Neural cell (in vitro differentiated cells): ENCODE data around the gene RNF121.

ENCODE experiments used
- MXI1 ChIP-seq: fragments of 450-650 bp; conservative IDR thresholded peaks from 2 replicates; pipeline ENCODE4 v1.6.1; 2014; ENCODE audit warnings: antibody characterized with exemption, mild to moderate bottlenecking; ENCODE audit not compliant: poor library complexity, severe bottlenecking
- SMC3 ChIP-seq: fragments of 450-650 bp; conservative IDR thresholded peaks from 2 replicates; pipeline ENCODE4 v1.6.1; 2014; ENCODE audit warnings: antibody characterized with exemption, mild to moderate bottlenecking, moderate library complexity; ENCODE audit not compliant: poor library complexity
- TF ChIP-seq, protein P1 (sequence below): fragments of 450-650 bp; IDR thresholded peaks from 2 replicates; pipeline ENCODE4 v1.5.1; 2014; ENCODE audit warnings: antibody characterized with exemption, mild to moderate bottlenecking, moderate library complexity; ENCODE audit not compliant: poor library complexity, severe bottlenecking
- TF ChIP-seq, protein P2 (sequence below): IDR thresholded peaks from 2 replicates; pipeline ENCODE4 v1.6.1; 2012; ENCODE audit warnings: borderline replicate concordance

DNA sequence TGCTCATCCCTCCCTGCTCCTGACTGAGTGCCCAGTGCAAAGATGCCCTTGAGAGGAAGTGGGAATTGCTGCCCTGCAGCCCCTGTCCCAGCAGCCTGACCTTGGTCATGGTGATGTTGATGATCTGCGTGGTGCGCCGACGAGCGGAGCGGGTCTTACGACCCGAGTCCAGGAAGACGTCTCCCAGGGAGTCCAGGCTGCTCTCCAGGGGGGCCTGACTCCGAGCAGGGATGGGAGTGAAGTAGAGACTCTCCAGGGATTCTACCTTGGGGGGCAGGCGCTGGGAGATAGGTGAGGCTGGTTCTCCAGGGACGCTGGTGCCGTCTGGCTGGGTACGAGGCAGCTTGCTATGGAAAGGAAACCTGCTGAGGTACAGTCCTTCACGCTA lies 78.2 kb downstream of the RNF121 start:
- TF ChIP-seq, protein P1, sequence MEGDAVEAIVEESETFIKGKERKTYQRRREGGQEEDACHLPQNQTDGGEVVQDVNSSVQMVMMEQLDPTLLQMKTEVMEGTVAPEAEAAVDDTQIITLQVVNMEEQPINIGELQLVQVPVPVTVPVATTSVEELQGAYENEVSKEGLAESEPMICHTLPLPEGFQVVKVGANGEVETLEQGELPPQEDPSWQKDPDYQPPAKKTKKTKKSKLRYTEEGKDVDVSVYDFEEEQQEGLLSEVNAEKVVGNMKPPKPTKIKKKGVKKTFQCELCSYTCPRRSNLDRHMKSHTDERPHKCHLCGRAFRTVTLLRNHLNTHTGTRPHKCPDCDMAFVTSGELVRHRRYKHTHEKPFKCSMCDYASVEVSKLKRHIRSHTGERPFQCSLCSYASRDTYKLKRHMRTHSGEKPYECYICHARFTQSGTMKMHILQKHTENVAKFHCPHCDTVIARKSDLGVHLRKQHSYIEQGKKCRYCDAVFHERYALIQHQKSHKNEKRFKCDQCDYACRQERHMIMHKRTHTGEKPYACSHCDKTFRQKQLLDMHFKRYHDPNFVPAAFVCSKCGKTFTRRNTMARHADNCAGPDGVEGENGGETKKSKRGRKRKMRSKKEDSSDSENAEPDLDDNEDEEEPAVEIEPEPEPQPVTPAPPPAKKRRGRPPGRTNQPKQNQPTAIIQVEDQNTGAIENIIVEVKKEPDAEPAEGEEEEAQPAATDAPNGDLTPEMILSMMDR: no peak
- TF ChIP-seq, protein P2, sequence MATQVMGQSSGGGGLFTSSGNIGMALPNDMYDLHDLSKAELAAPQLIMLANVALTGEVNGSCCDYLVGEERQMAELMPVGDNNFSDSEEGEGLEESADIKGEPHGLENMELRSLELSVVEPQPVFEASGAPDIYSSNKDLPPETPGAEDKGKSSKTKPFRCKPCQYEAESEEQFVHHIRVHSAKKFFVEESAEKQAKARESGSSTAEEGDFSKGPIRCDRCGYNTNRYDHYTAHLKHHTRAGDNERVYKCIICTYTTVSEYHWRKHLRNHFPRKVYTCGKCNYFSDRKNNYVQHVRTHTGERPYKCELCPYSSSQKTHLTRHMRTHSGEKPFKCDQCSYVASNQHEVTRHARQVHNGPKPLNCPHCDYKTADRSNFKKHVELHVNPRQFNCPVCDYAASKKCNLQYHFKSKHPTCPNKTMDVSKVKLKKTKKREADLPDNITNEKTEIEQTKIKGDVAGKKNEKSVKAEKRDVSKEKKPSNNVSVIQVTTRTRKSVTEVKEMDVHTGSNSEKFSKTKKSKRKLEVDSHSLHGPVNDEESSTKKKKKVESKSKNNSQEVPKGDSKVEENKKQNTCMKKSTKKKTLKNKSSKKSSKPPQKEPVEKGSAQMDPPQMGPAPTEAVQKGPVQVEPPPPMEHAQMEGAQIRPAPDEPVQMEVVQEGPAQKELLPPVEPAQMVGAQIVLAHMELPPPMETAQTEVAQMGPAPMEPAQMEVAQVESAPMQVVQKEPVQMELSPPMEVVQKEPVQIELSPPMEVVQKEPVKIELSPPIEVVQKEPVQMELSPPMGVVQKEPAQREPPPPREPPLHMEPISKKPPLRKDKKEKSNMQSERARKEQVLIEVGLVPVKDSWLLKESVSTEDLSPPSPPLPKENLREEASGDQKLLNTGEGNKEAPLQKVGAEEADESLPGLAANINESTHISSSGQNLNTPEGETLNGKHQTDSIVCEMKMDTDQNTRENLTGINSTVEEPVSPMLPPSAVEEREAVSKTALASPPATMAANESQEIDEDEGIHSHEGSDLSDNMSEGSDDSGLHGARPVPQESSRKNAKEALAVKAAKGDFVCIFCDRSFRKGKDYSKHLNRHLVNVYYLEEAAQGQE: no peak
- TF ChIP-seq SMC3: no peak
- TF ChIP-seq MXI1: no peak
